HepG2 (cell line): ENCODE results near the gene ECM1. TPM values are rescaled to one million over a fixed set of nuclear protein-coding genes. Genes with fewer than 3 reads are reported as not detected.

Source experiments
- AKAP8 ChIP-seq: sonication (generic); formaldehyde crosslinking; IDR thresholded peaks from 2 replicates; pipeline ENCODE4 v1.5.1; 2020; ENCODE audit warnings: mild to moderate bottlenecking, missing genetic modification reagents
- CBFB ChIP-seq: sonication (generic); formaldehyde crosslinking; IDR thresholded peaks from 2 replicates; pipeline ENCODE4 v1.4.0; 2020; ENCODE audit warnings: missing genetic modification reagents
- CHD4 ChIP-seq: fragments of 200-600 bp; sonication (generic); IDR thresholded peaks from 2 replicates; pipeline ENCODE4 v1.7.0; 2017; ENCODE audit warnings: mild to moderate bottlenecking, low read length, borderline replicate concordance
- ISL2 ChIP-seq: sonication (generic); formaldehyde crosslinking; IDR thresholded peaks from 2 replicates; pipeline ENCODE4 v1.5.0; 2020; ENCODE audit warnings: missing genetic modification reagents
- JUND ChIP-seq: sonication (generic); formaldehyde crosslinking; IDR thresholded peaks from 2 replicates; pipeline ENCODE4 v1.8.0; 2022; ENCODE audit warnings: mild to moderate bottlenecking, missing genetic modification reagents
- MED8 ChIP-seq: sonication (generic); formaldehyde crosslinking; IDR thresholded peaks from 2 replicates; pipeline ENCODE4 v1.8.1; 2023; ENCODE audit warnings: mild to moderate bottlenecking, missing genetic modification reagents; ENCODE audit not compliant: insufficient replicate concordance
- NCOR1 ChIP-seq: fragments of 200-600 bp; sonication (generic); IDR thresholded peaks from 2 replicates; pipeline ENCODE4 v1.7.0; 2017; ENCODE audit warnings: antibody characterized with exemption, low read length, borderline replicate concordance
- NFIB ChIP-seq: sonication (generic); formaldehyde crosslinking; IDR thresholded peaks from 2 replicates; pipeline ENCODE4 v1.9.0; 2021; ENCODE audit warnings: missing genetic modification reagents, mild to moderate bottlenecking, borderline replicate concordance
- PLRG1 ChIP-seq: fragments of 450-650 bp; conservative IDR thresholded peaks from 2 replicates; pipeline ENCODE4 v1.6.1; 2016
- SP5 ChIP-seq: IDR thresholded peaks from 2 replicates; pipeline ENCODE4 v1.6.1; 2016; ENCODE audit warnings: low read depth, borderline replicate concordance
- ZNF10 ChIP-seq: sonication (generic); formaldehyde crosslinking; IDR thresholded peaks from 2 replicates; pipeline ENCODE4 v1.4.0; 2020; ENCODE audit warnings: mild to moderate bottlenecking, low read depth, missing genetic modification reagents, borderline replicate concordance
- ZNF225 ChIP-seq: sonication (generic); formaldehyde crosslinking; IDR thresholded peaks from 2 replicates; pipeline ENCODE4 v1.4.0; 2020; ENCODE audit warnings: mild to moderate bottlenecking, missing genetic modification reagents
- ZNF629 ChIP-seq: sonication (generic); formaldehyde crosslinking; conservative IDR thresholded peaks from 2 replicates; pipeline ENCODE4 v1.5.0; 2020; ENCODE audit warnings: missing genetic modification reagents
- ZNF737 ChIP-seq: sonication (generic); formaldehyde crosslinking; IDR thresholded peaks from 2 replicates; pipeline ENCODE4 v1.5.0; 2020; ENCODE audit warnings: missing genetic modification reagents, mild to moderate bottlenecking, borderline replicate concordance
- ZNF749 ChIP-seq: sonication (generic); formaldehyde crosslinking; IDR thresholded peaks from 2 replicates; pipeline ENCODE4 v1.8.0; 2022; ENCODE audit warnings: mild to moderate bottlenecking, missing genetic modification reagents, moderate library complexity, borderline replicate concordance
- ZSCAN9 ChIP-seq: IDR thresholded peaks from 2 replicates; pipeline ENCODE4 v1.6.1; 2016; ENCODE audit warnings: borderline replicate concordance
- polyA plus RNA-seq, 8 experiments: library from polyadenylated mRNA; depleted of rRNA in 3 of 8; stranded (reverse) in 7 of 8; unstranded in 1 of 8; fragments of >200 nt; fragmentation: Illumina TruSeq in 4 of 8; extraction: Trizol in 4 of 8; gene quantifications; 2 replicates each; pipeline versions ENCODE4 v1.2.1 to v1.2.3, GENCODE V29; 2011 to 2016; ENCODE audit warnings: low read depth in 4 of 8, missing spikeins in 1 of 8, mixed read lengths in 1 of 8; ENCODE audit not compliant: insufficient read depth in 1 of 8
- total RNA-seq, 5 experiments: library from RNA; depleted of rRNA; stranded (reverse); fragments of >200 nt; fragmentation: Illumina TruSeq; extraction: Trizol; gene quantifications; 2 replicates each; pipeline ENCODE4 v1.2.3, GENCODE V29; 2016; ENCODE audit warnings: low read depth in 1 of 5
- TF ChIP-seq, protein P1 (sequence below): sonication (generic); formaldehyde crosslinking; IDR thresholded peaks from 2 replicates; pipeline ENCODE4 v1.9.0; 2021; ENCODE audit warnings: mild to moderate bottlenecking, missing genetic modification reagents
- TF ChIP-seq, protein P2 (sequence below): sonication (generic); formaldehyde crosslinking; IDR thresholded peaks from 2 replicates; pipeline ENCODE4 v1.4.0; 2020; ENCODE audit warnings: missing genetic modification reagents
- TF ChIP-seq, protein P3 (sequence below), 2 experiments: sonication (generic) in 1 of 2; formaldehyde crosslinking in 1 of 2; IDR thresholded peaks; 2 replicates each; pipeline versions ENCODE4 v1.4.0 to v1.6.1; 2018 to 2020; ENCODE audit warnings: missing genetic modification reagents in 2 of 2, borderline replicate concordance in 1 of 2, low read depth in 1 of 2, mild to moderate bottlenecking in 1 of 2, missing biosample characterization in 1 of 2
- TF ChIP-seq, protein P4 (sequence below): sonication (generic); formaldehyde crosslinking; IDR thresholded peaks from 2 replicates; pipeline ENCODE4 v1.8.0; 2022; ENCODE audit warnings: mild to moderate bottlenecking, missing genetic modification reagents, borderline replicate concordance

Gene ECM1
- total and polyA plus RNA-seq, 2 of the 13 experiments (the other 11 are each of a cell fraction or from before 2014, with no cell fraction given) = 0.42 to 1.0 TPM

- TF ChIP-seq ZNF749 (CRISPR knock-in tag) (no peak), CHD4 (no peak), PLRG1 (no peak), ISL2 (CRISPR knock-in tag) (no peak), NFIB (CRISPR knock-in tag) (no peak), CBFB (no peak), ZNF10 (CRISPR knock-in tag) (no peak), ZNF629 (no peak), JUND (CRISPR knock-in tag) (no peak), ZSCAN9 (no peak), SP5 (CRISPR knock-in tag) (no peak), MED8 (no peak), ZNF737 (no peak), NCOR1 (no peak), ZNF225 (CRISPR knock-in tag) (no peak), AKAP8 (CRISPR knock-in tag) (no peak)
- TF ChIP-seq, protein P1, sequence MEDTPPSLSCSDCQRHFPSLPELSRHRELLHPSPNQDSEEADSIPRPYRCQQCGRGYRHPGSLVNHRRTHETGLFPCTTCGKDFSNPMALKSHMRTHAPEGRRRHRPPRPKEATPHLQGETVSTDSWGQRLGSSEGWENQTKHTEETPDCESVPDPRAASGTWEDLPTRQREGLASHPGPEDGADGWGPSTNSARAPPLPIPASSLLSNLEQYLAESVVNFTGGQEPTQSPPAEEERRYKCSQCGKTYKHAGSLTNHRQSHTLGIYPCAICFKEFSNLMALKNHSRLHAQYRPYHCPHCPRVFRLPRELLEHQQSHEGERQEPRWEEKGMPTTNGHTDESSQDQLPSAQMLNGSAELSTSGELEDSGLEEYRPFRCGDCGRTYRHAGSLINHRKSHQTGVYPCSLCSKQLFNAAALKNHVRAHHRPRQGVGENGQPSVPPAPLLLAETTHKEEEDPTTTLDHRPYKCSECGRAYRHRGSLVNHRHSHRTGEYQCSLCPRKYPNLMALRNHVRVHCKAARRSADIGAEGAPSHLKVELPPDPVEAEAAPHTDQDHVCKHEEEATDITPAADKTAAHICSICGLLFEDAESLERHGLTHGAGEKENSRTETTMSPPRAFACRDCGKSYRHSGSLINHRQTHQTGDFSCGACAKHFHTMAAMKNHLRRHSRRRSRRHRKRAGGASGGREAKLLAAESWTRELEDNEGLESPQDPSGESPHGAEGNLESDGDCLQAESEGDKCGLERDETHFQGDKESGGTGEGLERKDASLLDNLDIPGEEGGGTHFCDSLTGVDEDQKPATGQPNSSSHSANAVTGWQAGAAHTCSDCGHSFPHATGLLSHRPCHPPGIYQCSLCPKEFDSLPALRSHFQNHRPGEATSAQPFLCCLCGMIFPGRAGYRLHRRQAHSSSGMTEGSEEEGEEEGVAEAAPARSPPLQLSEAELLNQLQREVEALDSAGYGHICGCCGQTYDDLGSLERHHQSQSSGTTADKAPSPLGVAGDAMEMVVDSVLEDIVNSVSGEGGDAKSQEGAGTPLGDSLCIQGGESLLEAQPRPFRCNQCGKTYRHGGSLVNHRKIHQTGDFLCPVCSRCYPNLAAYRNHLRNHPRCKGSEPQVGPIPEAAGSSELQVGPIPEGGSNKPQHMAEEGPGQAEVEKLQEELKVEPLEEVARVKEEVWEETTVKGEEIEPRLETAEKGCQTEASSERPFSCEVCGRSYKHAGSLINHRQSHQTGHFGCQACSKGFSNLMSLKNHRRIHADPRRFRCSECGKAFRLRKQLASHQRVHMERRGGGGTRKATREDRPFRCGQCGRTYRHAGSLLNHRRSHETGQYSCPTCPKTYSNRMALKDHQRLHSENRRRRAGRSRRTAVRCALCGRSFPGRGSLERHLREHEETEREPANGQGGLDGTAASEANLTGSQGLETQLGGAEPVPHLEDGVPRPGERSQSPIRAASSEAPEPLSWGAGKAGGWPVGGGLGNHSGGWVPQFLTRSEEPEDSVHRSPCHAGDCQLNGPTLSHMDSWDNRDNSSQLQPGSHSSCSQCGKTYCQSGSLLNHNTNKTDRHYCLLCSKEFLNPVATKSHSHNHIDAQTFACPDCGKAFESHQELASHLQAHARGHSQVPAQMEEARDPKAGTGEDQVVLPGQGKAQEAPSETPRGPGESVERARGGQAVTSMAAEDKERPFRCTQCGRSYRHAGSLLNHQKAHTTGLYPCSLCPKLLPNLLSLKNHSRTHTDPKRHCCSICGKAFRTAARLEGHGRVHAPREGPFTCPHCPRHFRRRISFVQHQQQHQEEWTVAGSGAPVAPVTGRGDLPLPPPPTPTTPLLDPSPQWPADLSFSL = no peak
- TF ChIP-seq, protein P2, sequence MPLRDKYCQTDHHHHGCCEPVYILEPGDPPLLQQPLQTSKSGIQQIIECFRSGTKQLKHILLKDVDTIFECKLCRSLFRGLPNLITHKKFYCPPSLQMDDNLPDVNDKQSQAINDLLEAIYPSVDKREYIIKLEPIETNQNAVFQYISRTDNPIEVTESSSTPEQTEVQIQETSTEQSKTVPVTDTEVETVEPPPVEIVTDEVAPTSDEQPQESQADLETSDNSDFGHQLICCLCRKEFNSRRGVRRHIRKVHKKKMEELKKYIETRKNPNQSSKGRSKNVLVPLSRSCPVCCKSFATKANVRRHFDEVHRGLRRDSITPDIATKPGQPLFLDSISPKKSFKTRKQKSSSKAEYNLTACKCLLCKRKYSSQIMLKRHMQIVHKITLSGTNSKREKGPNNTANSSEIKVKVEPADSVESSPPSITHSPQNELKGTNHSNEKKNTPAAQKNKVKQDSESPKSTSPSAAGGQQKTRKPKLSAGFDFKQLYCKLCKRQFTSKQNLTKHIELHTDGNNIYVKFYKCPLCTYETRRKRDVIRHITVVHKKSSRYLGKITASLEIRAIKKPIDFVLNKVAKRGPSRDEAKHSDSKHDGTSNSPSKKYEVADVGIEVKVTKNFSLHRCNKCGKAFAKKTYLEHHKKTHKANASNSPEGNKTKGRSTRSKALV = no peak
- TF ChIP-seq, protein P3, sequence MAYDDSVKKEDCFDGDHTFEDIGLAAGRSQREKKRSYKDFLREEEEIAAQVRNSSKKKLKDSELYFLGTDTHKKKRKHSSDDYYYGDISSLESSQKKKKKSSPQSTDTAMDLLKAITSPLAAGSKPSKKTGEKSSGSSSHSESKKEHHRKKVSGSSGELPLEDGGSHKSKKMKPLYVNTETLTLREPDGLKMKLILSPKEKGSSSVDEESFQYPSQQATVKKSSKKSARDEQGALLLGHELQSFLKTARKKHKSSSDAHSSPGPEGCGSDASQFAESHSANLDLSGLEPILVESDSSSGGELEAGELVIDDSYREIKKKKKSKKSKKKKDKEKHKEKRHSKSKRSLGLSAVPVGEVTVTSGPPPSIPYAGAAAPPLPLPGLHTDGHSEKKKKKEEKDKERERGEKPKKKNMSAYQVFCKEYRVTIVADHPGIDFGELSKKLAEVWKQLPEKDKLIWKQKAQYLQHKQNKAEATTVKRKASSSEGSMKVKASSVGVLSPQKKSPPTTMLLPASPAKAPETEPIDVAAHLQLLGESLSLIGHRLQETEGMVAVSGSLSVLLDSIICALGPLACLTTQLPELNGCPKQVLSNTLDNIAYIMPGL (CRISPR knock-in tag; IDR thresholded peaks at IDR 0.05; ENCODE audit: borderline replicate concordance in 1 of 2, low read depth in 1 of 2) = no peak
- TF ChIP-seq, protein P4, sequence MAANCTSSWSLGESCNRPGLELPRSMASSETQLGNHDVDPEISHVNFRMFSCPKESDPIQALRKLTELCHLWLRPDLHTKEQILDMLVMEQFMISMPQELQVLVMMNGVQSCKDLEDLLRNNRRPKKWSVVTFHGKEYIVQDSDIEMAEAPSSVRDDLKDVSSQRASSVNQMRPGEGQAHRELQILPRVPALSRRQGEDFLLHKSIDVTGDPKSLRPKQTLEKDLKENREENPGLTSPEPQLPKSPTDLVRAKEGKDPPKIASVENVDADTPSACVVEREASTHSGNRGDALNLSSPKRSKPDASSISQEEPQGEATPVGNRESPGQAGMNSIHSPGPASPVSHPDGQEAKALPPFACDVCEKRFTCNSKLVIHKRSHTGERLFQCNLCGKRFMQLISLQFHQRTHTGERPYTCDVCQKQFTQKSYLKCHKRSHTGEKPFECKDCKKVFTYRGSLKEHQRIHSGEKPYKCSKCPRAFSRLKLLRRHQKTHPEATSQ = no peak
Observed at GRCh38 chr1:150514913-150515327, 7.0 kb downstream of the ECM1 start (continued).
